Stimulated activated CD8-positive, alpha-beta memory T cell treated with anti-CD3 and anti-CD28 coated beads, Interleukin-4, amount 100 ng/mL, for 48 hours (primary cell): Measurements from ENCODE around the gene FANCC.
A peak's percentile ranks its signal among the peaks of the same experiment; 100 is the strongest.

ENCODE experiments used
- DNase-seq: peaks from one replicate; pipeline ENCODE4 v3.0.0-alpha.2; 2020

The FANCC gene

DNA sequence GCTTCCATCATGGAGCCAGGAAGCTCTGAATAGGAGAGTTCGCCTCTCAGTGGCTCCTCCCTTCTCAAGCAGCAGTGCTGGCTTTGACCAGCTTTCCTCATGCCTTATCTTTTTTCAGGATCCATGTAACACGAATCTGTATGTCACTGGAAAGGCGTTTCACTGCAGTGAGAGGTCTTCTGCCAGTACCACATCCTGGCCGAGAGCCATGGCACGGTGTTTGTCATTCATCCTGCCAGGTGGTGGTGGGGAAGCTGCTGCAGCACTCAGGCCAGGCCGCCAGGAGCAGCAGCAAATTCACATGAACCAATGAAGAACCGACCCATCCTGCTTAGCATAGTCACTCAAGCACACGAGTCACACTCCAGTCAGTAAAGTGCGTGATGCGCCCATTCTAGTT, 179.0 kb downstream of the FANCC start:
- no peak for DNase-seq

DNA sequence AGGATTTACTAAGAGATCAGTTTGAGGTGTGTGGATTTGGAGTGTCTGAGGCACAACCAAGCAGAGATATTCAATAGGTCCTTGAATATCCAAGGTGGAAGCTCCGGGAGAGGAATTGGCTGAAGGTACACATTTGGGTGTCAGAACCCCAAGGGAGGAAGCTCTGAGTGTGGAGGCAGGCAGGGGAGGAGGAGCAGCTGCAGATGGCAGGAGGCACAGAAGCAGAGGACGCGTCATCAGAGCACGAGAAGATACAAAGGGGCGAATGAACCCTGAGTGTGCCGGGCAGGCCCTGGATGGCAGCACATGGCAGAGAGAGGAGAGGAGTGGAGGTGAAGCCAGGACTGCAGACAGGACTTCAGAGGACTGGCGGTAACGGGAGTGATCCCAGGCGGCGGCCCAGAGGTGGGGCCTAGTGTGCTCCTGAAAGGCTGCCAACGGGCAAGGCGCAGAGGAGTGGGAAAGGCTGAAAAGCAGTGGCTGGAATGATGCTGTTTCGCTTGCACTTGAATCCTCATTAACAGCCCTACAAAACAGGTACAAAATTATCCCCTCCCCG, 179.8 kb downstream of the FANCC start:
- DNase-seq: no peak

DNA sequence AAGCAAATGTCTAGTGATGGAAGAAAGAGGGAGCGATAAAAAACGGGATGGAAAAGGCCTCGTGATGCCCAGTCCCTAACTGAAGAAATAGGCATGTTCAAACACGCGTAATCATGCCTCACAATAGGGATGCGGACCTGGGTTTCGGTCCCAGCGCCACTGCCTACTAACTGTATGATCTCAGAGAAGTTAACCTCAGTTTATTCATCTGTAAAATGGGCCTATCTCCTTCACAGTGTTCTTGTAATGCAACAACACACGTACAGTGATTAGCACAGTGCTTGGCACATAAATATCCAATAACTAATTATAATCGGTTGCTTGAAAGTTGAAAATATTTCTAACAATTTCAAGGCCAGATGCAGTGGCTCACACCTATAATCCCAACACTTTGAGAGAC, 181.8 kb downstream of the FANCC start:
- DNase-seq: no peak

DNA sequence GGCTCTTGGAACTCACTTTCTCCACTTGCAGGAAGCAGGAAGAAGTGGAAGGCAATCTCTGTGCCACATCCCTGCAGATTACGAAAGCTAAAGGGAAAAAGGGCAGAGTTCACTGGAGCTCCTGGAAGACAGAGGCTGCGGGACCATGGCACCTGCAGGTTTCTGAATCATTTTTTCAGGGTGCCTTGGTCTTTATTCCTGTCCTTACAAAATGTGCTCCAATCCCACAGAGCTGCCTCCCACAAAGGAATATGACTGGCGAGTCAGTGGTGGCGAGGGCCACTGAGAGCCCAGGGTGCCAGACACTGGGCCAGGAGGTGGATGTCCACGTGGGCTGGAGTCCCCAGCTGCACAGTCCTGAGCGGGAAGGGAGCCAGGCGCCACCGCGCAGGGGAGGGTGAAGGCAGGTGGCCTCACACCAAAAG, 183.0 kb downstream of the FANCC start:
- no peak for DNase-seq

DNA sequence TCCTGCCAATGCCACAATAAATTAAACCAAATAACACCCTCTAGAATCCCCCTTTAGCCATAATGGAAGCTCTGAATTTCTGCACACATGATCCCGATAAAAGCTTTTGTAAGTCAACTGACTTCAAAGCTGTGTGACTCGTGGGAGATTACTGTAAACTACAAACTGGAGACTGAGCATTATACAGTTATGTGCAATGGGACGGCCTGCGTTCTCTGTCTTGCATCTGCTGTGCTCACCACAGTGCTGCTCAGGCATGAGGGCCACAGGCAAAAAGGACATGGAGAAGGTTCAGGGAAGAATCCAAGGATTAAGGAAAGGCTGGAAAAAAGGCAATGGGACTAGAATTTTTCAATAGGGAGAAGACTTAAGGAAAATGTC, 184.2 kb downstream of the FANCC start:
- DNase-seq: no peak

DNA sequence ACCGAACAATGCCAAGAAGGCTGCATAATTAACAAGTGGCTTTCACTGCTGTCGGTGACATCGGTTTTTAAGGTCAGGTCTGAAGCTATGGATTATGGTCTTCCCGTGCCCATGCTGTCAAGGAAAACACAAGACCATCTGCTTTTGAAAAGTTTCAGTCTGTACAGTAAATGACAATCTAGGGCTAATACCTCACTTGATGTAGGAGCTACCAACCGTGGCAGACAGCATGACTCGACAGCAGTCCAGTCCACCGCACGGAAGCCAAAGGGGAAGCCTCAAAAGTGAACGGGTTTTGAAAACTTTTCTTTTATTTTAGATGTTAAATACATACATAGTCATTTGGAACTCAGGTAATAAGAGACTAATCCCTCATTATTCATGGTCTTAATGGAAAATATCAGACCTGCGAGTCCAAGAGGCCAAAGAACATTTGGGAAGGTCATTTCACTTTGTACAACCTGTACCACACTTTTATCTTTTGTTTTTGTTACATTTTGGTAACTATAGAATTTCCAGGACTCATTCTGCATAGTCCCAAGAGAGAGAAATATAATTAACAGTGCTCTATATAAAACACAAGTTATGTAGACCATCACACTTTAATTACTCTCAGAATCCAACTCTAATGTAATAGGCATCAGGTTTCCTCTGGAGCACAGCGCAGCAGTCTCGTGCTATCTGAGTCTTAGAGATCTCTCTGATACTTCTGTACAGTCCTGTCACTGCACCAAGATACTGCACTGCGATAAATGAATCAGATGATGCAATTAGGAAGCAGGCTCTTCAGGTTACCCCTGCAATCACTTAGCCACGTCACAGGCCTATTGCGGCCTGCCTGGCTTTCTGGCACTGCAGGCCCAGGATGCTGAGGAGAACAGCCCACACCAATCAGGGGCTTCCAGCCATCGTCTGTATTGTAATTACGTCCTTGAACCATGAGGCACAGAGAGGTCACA, 184.9 kb downstream of the FANCC start:
- no peak for DNase-seq

DNA sequence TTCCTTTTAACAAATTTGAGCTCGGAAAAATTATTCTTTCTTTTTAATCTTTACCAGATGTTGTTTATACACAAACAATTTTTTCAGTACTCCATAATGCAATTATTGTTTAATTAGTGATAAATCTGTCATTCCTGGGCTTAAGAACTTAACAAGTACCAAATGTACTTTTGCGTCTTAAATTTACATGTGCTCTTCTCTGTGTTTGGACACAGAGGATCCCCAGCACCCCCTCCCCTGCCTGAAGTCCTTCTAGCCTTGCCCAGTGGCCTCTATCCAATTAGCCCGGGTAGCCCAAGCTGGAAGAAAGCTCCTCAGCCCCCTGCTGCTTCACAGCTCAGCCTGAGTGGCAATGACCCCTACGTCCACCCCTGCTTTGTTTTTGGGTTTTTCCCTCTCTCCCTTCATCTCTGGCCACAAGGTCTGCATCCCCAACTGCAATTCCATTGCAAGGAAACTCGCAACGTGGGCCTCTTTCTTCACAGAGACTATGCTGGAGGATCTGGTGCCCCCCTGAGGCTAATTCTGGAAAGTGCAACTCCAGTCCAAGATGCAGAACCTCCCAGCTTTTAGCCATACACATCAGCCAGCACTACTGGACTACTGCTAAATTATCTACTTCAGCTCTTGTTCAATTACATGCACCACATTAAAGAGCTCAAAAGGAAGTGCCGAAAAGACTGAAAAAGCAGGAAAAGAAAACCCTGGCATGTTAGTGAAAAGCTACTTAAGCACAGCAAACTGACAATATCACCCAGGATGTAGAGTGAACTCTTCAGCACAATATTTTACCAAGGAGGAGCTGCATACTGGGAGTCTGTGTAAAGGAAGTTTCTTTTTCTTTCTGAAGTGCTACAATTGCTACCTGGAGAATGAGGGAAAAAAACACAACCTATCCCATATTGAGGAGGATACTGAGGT, 186.2 kb downstream of the FANCC start:
- DNase-seq: peak; percentile 70

DNA sequence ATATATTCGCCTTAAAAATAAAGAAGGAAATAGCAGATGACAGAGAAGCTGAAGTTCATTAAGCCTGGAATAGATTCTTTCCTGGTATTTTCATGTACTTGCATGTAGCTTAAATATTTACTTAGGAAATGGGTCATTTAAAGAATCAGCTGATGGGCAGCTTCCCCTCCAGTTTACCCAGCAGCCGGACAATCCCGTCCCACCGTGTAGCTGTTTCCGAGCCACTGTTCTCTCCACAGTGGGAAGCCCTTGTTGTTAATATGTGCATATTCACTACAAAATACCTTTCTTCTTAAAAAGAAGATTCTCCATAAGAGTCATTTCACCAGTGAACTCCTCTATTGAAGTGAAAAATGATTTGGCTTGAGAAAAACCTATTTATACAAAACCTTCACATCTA, 187.0 kb downstream of the FANCC start:
- DNase-seq: no peak

DNA sequence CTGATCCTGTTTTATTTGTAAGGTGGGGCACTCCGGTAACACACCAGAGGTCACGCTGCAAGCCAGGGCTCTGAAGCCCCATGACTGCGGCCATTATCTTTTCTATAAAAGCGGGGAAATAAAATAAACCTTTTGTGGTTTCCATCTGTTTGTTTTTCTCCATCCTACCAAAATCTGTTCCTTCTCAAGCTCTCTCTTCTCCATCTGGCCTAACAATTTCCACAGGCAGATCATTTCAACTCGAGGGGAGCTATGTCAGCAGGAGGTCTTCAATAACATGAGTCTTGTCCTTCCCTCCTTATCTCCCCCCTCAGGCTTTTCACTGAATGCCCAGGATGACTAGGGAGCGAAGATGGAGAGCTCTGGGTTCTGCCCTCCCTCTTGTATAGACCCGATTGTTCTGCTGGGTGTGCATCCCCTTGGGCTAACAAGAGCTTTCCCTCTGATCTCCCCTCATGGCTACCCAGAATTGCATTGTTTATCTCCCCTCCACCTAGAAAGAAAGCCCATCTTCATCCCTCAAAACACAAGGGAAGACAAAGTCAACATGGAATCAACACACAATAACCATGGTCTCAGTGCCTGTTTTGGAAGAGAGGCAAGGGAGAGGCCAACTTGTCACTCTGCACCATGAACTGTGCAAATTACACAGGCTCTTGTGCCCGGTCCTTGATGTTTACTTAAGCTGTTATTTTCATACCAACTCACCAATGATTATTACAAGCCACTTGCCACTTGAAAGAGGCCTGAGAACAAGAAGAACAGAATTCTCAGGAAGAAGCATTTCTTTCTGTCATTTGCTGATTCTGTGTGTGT, 187.8 kb downstream of the FANCC start:
- DNase-seq: no peak

DNA sequence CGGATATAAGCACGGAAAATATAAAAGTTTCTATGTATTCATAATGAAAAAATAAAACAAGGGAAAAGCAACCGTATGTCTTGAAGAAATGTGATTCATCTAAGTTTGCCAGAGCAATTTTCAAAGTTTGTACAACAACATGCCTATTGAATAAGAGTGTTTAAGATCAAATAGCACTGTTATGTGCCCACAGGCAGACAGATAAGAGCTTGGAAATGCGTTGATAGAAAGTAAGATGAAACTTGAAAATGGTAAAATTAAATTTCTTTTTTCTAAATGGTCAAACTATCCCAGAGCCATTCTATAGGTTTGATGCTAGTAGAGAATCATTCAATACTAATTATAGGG, 189.4 kb downstream of the FANCC start:
- no peak for DNase-seq

DNA sequence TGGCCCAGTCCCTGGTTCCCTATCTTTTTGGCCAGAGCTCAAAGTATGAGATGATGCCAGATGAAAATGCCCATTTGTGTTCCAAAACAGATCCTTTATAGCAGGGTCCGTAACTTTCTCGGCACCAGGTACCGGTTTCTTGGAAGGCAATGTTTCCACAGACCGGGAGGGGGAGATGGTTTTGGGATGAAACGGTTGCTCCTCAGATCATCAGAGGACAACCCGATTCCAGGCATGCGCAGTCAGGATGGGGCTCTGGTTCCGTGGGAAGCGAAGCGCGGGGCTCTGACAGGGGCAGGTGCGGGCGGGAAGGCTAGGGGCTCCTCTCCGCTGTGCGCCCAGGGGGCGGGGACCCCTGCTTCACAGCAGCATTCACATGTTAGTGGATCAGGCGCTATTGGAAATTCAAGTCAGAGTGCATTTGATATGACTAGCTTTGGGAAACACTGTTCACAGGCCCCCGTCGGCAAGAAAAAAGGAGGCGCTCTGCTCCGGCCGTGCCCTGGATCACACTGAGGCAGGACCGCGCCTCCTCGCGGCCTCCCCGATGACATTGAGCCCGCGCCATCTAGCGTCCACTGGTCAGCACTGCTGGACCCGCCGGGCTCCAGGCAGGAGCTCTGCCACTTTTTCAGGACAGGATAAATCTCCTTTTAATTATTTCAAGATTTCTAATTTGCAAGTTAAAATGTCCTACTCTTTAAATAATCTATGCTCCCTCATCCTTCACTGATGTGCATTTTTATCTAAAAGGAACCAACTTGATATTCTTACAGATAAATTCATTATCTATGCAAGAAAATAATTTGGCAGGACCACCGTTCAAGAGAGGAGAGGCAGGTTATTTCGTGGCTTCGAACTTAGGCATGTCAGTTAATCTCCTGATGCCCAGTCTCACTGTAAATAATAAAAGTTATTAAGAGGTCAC, 190.0 kb downstream of the FANCC start:
- DNase-seq: peak; percentile 85

DNA sequence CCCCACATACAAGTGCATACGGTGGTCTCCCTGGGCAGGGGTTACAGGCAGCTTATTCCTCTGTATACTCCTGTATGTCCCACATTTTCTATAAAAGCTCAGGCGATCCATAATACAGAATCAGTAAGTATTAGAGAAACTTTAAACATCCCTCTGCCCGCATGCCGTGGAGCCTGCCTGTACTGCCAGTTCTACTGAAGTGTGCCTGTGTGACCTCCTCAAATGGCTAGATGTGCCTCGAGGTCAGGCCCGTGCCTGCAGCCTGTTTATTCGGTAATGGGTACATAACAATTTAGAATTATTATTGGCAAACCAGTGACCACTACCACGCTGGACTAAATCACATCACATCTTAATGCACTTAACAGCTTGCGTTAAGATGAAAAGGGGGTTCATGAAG, 190.8 kb downstream of the FANCC start:
- DNase-seq: no peak

DNA sequence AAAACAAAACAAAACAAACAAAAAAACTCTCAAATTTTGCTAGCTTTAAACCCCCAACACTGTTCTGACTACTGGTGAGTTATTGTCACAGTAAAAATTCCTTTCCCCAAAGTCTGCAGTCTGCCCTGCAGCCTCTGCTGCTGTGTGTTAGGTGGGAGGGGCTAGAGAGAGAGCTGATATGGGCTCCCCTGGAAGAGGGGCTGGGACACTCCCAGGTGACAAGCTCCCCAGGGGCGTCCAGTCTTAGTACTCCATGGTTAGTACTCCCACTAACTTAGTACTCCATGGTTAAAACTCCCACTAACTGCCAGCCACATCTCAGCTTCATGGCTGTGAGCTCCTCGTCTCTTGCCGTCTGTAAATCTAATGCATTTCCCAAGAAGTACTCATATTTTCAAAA, 191.9 kb downstream of the FANCC start:
- DNase-seq: no peak

DNA sequence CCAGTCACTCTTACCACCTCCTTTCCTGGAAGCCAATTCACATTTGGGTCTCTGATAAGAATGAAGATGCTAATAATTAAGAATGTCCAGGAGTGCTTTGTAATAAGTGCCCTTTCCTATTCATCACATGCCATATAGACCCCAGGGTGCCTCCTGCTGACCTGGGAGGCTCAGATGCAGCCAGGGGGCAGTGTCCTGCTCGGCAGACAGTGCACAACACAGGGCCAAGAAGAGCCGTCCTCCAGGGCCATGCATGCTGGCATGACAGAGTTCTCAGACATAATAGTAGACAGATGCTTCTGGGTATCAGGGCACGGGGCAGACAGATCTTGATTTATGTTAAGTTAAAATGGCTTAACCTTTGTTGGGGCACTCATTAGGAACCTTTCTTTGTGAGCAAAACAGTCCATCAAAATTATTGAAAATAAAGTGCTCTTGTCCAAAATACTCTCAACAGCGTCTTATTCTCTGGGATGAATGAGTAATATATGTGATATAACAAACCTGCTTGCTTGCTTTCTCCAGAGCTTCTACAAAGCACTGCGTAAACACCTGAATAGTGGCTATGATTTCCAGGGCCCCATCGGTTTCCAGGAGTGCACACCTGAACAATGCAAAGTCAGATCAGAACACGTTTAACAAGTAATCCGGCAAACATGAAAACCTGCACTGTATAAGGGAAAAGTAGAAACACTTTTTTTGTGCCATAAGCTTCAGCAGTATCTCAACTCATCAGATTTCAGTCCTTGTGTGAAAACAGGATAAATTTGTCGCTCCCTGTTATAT, 192.7 kb downstream of the FANCC start:
- no peak for DNase-seq

DNA sequence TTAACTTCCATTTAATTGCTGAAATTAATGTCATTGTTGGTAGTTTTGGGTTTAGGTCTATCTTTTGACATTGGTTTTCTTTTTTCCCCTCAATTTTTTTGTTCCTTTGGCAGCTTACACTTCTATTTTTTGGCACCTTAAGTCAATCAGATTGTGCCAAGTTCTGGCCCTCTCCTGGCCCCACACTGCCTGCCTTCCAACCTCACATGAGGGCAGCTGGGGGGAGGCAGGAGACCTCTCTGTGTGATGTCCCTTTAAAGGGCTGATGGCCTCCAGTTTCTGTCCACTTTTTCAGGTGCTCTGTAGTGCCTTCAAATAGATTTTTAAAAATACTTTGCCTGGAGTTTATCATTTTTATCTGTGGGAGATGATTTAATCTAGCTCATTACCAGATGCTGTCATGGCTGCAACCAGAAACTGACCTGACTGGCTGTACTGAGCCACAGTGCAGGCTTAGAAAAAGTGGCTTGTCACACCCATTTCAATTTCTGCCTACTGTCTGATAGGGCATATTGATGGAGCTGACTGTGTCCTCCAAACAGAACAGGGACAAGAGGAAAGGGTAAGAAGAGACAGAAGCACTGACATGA, 196.6 kb downstream of the FANCC start:
- no peak for DNase-seq

DNA sequence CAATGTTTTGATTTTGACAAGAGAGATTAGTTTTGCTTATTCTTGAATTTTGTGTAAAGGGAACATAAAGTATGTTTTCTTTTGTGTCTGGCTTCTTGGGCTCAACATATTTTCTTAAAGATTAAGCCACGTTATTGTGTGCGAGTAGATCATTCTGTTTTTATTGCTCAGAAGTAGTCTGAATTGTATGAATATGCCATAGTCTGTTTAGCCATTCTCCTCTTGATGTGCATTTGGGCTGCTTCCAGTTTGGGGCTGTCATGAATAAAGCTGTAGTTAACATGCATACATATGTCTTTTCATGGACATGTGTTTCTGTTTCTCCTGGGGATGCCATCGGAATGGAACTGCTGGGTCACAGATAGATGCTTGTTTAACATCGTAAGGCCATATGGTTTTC, 198.9 kb downstream of the FANCC start:
- no peak for DNase-seq

DNA sequence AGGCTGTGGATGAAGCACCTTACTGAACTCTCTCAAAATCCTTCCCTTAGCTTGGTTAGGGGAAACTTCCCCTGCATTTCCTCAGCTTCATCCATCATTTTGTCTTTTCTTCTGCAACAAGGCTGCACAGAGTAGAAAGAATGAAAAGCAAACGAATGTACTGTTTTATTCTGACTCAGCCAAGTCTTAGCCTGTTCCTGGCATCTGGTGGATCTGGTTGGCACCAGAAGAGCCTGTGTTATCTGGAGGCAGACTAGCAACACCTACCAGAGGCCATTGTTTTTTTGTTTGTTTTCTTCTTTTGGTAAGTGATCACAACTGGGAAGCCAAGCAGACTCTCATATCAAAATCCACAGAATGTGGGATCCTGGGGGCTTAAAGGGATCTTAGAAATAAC, 200.7 kb downstream of the FANCC start:
- DNase-seq: no peak

DNA sequence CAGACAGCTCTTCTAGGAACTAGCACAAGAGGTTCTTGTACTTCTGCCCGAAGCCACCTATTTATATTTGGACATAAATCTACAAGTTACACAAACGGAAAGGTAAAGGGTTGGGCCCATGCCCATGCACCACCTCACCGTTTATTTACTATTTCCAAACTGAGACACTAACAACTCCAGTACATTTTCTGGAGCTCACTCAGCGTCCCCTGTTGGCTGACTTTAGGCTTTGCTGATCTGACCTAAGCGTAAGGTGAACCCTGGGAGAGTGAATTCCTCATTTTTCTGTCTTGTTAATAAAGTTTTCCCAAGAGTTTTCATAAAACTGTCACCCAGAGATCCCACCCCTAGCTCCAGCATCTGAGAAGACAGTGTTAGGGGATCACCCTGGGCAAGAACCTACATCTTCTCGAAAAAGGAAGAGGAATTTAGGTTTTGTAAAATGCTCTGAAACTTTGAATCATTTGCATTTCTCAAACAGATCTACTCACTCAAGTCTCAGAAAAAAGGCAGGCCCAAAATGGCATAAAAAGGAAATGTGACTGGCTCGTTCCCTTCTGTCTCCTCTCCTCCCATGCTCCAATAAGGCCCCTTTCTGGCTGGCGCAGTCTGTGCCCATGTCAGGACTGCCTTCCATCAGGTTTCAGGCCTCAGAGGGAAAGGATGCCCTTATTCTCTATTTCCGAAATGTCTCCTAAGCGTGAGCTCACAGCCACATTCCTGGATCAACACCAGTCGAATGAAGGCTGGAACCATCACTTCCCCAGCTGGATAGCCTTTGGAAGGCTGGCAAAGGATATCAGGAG, 201.3 kb downstream of the FANCC start:
- no peak for DNase-seq

DNA sequence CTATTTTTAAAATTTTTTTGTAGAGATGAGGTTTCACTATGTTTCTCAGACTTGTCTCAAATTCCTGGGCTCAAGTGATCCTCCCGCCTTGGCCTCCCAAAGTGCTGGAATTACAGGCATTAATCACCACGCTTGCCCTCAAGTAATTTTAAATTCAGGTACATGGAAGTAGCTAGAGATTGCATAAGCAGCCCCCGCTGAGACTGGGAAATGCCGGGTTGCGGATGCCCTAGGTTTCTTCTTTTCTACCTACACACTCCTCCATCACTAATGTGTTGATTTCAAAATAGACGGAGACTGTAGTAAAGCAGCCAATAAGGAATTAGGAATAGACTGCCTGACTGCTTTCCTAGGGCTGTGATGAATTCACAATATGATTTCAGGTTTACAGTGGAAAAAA, 202.4 kb downstream of the FANCC start:
- no peak for DNase-seq
